SK-MEL-5 (cell line): Measurements from ENCODE around the gene WNK4. TPM values are rescaled to one million over a fixed set of nuclear protein-coding genes. Genes with fewer than 3 reads are reported as not detected.
A peak's percentile ranks its signal among the peaks of the same experiment; 100 is the strongest.
"Not testable (repeated sequence)": the region's sequence is repeated elsewhere in the genome, so short reads cannot be mapped to it uniquely, and the experiment has no call there.

Source experiments
- DNase-seq: peaks from one replicate; pipeline ENCODE4 v3.0.0-alpha.2; 2016; ENCODE audit warnings: low read depth, low spot score
- in situ Hi-C: cut with HindIII; loops from 2 replicates; pipeline ENCODE4 v1.10.0; 2016; ENCODE audit warnings: low sequenced_read_pairs, high pct_unique_total_duplicates, low pct_unique_long_range_greater_than_20kb
- total RNA-seq: library from RNA; depleted of rRNA; stranded (reverse); fragments of >200 nt; shearing (Covaris generic); gene quantifications from 2 replicates; pipeline ENCODE4 v1.2.3, GENCODE V29; 2014

Gene WNK4
- total RNA-seq, 1 experiment from 2014 or later, result 0.21 TPM

GRCh38 chr17:42766124-42766523, 14.3 kb upstream of the WNK4 start:
- in situ Hi-C loops, result no loop called here
- DNase-seq, result no peak

DNA sequence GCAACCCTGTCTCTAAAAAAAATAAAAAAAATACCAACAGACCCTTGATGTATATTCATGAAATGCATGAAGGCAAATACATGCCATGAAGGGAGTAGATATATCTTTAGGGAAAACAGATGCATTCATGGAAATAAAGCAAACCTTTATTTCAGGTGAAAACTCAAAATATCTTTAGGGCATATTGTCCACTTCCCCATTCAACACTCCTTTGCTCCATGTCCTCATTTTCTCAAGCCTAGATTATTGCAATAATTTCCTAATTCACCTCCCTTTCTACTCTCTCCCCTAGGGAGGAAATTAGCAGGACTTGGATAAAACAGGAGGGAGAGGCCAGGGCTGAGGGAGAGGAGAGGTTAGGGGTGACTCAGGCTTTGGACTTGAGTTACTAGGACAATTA, 12.9 kb upstream of the WNK4 start:
- in situ Hi-C loops, result no loop called here
- no peak for DNase-seq

DNA sequence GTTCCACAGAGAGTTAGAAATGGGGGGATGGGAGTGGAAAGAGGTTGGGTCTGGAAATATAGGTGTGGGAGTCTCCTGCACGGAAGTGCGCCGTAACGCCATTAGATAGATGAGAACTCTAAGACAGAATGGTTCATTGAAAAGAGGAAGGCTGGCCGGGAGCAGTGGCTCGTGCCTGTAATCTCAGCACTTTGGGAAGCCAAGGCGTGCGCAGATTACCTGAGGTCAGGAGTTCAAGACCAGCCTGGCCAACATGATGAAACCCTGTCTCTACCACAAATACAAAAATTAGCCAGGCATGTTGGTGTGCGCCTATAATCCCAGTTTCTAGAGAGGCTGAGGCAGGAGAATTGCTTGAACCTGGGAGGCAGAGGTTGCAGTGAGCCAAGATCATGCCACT, 12.4 kb upstream of the WNK4 start:
- in situ Hi-C loops, DNase-seq: not testable (repeated sequence)

DNA sequence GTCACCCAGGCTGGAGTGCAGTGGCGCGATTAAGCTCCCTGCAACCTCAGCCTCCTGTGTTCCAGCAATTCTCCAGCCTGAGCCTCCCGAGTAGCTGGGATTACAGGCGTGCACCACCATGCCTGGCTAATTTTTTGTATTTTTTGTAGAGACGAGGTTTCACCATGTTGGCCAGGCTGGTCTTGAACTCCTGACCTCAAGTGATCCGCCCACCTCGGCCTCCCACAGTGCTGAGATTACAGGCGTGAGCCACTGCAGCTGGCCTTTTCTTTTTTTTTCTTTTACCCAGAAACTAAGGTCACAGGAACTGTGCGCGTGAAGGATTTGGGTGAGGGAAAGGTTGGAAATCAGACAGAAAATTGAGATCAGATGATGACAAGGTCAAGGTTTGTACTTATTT, 10.4 kb upstream of the WNK4 start:
- in situ Hi-C loops, DNase-seq: not testable (repeated sequence)

GRCh38 chr17:42772945-42773289, 7.5 kb upstream of the WNK4 start:
- in situ Hi-C loops, result no loop called here
- DNase-seq, result no peak

GRCh38 chr17:42773290-42774035, 6.9 kb upstream of the WNK4 start, which contains the start of gene VPS25:
Gene VPS25 (plus strand): TSS chr17:42773449. CDS start chr17:42773476, 27 bp downstream.
- peak; percentile 87 for DNase-seq
- in situ Hi-C loops, result no loop called here

DNA sequence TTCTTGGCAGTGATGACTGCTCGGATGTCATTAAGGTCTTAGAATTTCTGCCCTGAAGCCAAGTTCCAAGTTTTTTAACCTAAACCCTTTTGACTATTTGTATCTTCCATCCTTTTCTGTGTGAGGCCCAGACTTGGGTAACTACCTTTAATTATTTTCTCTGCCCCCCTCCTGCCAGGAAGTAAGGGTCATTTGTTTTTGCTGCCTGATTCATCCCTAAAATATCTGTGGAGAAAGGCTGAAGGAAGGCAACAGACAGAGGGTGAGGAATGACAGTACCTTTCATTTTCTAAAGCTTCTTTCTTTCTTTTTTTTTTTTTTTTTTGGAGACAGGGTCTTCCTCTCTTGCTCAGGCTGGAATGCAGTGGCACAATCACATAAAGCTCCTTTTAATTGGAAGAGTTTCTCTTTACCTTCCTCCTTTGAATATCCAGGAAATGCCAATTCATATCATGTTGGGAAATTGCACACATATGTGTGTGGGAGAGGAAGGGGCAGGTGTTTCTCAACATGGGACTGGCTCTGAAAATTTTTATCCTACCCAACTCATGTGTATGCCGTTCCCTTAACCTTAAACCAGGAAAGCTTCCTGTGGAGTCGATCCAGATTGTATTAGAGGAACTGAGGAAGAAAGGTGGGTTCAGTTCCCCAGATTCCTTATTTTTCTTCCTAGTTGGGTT, 6.2 kb upstream of the WNK4 start:
- in situ Hi-C loops, result no loop called here
- DNase-seq, result no peak

GRCh38 chr17:42775534-42776098, 4.8 kb upstream of the WNK4 start:
- in situ Hi-C loops, result no loop called here
- peak; percentile 35 for DNase-seq

DNA sequence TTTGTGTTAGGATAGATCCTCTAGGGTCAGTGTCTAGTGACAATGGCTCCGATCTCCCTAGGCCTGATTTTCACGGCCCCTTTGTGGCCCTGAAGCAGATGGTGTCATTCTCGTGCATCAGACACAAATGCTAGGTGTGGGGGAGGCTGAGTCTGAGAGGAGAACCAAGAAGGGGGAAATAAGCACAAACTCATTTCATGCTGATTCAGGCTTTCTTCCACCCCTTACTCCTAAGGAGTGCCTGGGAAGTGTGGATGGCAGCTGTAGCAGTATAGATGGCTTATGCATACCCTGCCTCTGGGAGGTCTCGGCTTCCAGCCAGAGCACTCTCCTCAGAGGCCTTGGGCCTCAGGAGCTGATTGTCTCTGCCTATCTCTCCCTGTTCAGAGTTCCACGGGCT, 1.8 kb upstream of the WNK4 start:
- in situ Hi-C loops, result no loop called here
- no peak for DNase-seq

DNA sequence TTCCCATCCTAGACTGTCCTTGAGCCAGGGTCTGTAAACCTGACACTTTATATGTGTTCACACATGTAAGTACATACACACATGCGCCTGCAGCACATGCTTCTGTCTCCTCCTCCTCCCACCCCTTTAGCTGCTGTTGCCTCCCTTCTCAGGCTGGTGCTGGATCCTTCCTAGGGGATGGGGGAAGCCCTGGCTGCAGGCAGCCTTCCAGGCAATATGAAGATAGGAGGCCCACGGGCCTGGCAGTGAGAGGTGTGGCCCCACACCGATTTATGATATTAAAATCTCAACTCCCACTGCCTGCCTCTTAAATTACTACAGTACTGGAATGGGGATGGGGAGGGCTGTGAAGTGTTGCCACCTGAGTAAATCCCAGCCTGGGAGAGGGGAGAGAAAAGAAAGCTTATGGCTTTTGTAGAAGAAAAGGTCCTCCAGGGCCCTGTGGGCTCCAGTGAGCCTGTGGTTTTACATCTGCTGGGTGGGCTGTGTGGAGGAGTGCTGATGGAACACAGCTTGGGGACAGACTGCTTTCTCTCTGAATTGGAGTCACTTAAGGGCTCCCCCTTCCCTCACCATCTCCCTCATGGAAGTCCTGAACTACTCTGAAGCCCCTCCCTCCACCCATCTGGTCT, 990 bp upstream of the WNK4 start:
- in situ Hi-C loops, result no loop called here

GRCh38 chr17:42780851-42781638, 635 bp downstream of the WNK4 start:
- DNase-seq, result no peak
- in situ Hi-C loops, result no loop called here

More for the DNA sequence above, 990 bp upstream of the WNK4 start:
- no peak for DNase-seq

GRCh38 chr17:42781639-42782165, 1.3 kb downstream of the WNK4 start:
- in situ Hi-C loops, result no loop called here
- DNase-seq, result no peak

GRCh38 chr17:42782166-42783061, 2.0 kb downstream of the WNK4 start:
- DNase-seq, result no peak
- in situ Hi-C loops, result no loop called here

- no peak for DNase-seq
- in situ Hi-C loops, result no loop called here
These were observed 2.8 kb downstream of the WNK4 start for GRCh38 chr17:42783062-42783790.

DNA sequence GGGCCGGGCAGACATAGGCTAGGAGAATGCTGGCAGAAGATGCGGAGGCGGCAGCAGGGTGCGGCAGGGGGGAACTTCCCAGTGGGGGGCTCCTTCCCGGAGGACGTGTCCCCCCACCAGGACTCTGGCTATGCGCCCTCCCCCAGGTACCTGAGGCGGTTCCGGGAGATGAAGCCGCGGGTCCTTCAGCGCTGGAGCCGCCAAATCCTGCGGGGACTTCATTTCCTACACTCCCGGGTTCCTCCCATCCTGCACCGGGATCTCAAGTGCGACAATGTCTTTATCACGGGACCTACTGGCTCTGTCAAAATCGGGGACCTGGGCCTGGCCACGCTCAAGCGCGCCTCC, 3.4 kb downstream of the WNK4 start:
- DNase-seq, result no peak
- in situ Hi-C loops, result no loop called here

GRCh38 chr17:42784409-42784808, 4.0 kb downstream of the WNK4 start:
- no peak for DNase-seq
- in situ Hi-C loops, result no loop called here
